GM18526 (cell line): ENCODE measurements around the gene HOXD8.

ENCODE experiments used
- POLR2A ChIP-seq: IDR thresholded peaks from 3 replicates; pipeline ENCODE4 v1.6.1; 2011; ENCODE audit not compliant: insufficient read length; ENCODE audit errors: extremely low read depth

HOXD8 gene

DNA sequence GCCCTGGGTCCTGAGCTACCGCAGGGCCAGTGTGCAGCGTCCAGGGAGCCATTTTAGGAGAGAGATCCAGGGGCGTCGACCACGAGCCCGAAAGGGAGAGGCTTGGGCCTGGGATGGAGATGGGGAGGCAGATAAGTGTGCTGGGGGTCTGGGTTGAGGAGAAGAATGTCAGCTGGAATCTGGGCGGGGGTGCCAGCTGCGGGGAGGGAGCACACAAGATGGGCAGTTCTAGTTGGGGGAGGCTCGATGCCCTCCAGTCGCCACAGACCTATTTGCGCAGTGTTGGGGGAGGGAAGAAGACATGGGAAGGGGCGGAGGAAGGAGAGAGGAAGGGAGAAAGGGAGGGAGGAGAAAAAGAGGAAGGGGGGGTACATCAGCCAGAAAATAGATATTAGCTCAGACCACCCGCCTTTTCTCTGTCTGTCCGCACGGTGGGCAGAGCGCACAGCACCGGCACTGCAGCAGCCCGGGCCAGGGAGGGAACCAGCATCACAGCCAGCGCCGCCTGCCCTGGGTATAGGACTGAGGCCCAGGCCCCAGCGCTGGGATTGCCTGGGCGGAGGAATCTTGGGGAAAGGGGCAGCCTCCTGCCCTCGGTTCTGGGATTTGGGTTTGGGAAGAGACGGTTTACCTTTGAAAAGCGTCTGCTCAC lies 24.3 kb upstream of the HOXD8 start:
- TF ChIP-seq POLR2A = no peak

DNA sequence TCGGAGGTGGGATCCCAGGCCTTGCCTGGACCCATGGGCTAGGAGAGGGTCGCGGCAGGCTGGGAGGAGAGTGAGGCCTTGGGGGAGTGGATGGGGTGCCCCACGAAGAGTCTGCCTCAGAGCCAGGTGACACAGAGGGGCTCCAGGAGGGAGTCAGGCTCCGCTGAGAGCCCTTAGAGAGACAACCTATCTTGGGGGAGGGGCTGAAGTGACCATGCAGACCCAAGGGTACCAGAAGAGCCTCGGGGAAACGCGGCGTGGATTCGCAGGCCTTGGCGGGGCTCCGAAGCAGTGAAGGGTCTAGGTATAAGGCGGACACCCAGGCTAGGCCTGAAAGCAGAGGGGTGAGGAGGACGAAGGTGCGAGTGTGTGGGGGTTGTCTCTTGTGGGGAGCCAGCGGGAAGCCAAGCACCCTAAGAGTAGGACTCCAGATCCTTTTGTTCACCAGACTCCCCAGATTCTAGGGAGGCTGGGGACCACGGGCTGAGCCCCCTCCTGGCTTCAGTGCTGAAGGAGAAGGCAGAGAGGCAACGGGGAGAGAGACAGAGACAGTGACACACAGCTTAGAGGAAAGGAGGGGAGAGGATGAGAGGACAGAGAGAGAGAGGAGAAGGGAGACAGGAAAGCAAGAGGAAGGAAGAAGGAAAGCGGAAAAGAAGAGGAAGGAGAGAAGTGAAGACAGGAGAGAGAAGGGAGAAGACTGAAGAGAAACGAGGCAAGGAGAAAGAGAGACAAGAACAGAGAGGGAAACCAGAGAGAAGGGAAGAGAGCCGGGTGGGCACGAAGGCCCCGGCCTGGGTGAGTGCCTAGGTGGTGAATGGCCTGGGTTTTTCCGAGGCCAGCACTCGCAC lies 23.6 kb upstream of the HOXD8 start:
- TF ChIP-seq POLR2A = no peak

- no peak for TF ChIP-seq POLR2A
Observed at GRCh38 chr2:176106581-176107539, 22.6 kb upstream of the HOXD8 start, which contains the start of gene HOXD11. Gene HOXD11 (plus strand): TSS chr2:176107280. CDS start chr2:176107356, 76 bp downstream.

GRCh38 chr2:176107731-176108181 lies 21.7 kb upstream of the HOXD8 start:
- no peak for TF ChIP-seq POLR2A

- no peak for TF ChIP-seq POLR2A
Observed at GRCh38 chr2:176109192-176109901, 20.2 kb upstream of the HOXD8 start.

DNA sequence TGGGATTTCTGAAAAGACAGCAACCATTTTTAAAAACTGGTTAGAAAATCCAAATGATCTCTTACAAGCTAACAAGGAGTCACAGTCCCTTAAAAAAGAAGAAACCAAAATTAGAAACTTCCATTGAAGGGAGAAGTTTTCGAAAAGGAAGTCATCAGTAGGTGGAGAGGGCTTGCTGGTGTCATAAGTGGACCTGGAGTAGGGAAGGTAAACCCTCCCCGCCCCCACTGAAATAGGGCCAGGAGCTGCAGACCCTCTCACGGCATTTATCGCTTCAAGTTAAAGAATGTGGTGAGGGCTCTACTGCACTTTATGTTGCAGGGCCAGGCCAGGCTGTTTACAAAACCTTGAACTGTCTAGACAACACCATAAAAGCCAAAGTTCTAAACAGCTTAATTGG lies 19.6 kb upstream of the HOXD8 start:
- TF ChIP-seq POLR2A = no peak

DNA sequence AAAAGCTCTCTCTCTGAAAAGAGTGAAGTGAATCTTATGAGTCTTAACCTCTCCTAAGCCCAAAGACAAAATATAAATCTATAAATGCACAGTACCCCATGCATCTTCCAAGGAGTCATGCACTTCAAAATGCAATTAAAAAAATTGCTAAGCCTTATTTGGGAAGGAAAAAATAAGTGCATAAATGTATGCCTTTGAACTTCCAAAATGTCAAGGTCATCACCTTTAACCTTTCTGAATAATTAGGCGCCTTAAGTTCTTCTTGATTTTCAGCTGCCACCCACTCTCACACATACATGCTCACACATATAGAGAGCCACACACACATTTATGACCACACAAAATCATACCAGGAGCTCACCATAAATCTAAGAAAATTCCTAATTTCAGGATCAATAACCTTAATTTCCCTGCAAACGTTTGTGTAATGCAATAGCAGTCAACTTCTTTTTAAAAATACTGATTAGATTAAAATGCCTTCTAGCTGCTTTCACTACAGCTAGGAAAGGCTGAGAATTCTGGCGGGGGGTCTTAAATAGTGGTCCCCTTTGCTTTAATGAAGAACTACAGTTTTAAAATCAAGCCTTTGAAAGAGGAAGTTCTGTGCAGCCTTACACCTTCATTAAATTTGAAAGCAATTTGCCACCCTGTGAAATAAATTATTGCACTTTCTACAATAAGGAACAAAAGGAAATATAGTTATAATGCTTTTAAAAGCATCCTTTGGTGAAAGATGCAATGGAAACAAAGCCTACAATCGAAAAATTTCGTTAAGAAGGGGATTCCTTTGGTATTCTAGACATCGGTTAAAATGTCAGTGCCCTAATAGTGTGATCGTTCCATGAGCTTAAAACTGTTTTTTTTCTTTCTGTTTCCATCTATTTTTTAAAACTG lies 18.8 kb upstream of the HOXD8 start:
- no peak for TF ChIP-seq POLR2A

GRCh38 chr2:176111309-176111663 lies 18.2 kb upstream of the HOXD8 start:
- TF ChIP-seq POLR2A = no peak

GRCh38 chr2:176111846-176112374 lies 17.6 kb upstream of the HOXD8 start:
- TF ChIP-seq POLR2A = no peak

- no peak for TF ChIP-seq POLR2A
Observed at GRCh38 chr2:176112375-176113302, 16.9 kb upstream of the HOXD8 start.

DNA sequence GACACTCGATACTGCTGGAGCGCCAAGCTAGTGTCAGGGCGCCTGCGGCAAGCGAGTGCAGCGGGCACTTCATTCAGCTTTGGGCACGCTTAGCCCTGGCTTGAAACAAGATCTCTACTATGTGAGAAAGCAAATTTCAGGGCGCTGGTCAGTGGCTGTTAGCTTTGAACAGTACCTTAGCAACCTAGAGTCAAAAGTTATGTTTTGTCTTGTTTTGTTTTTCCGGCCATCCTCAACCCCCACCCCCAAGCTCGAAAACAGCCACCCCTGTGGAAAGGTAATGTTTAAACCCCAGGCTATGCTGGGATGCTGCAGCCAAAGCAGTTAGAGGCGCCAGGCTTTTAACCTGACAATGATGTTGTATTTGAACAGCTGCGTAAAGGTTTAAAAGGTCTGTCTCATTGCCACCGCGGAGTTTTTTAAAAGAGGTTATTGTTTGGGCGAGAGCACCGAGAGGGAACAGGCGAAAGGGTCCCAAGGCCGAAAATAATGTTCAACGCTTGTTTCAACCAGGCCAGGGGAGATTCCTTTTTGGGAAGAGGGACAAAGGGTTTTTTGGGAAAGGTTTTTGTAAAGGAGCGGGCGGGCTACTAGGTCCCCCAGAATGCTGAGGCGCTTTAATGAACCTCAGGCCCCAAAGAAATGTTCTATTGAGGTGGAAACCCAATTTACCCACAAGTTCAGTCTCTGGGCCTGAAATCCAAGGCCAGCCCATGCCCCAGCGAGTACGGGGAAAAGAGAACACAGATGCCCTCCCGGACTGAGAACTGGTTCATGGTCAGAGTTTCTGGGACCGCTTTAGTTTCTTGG lies 15.2 kb upstream of the HOXD8 start:
- TF ChIP-seq POLR2A = no peak
